H1 (cell line): Measurements from ENCODE around the gene UROC1. TPM values are rescaled to one million over a fixed set of nuclear protein-coding genes. Genes with fewer than 3 reads are reported as not detected.

Experiments used
- CTCF ChIA-PET: fragments of 300-600 bp; sonication (Branson Sonifier 250); formaldehyde crosslinking; loops from one replicate; lab custom pipeline; 2021; ENCODE audit not compliant: partially characterized antibody; lab: Charles Lee
- POLR2A ChIA-PET: fragments of 300-600 bp; sonication (Branson Sonifier 250); formaldehyde crosslinking; loops from one replicate; lab custom pipeline; 2021; ENCODE audit warnings: inconsistent platforms; ENCODE audit not compliant: partially characterized antibody; lab: Charles Lee
- DNase-seq, 2 experiments: peaks; one replicate each; pipeline versions ENCODE4 v3.0.0 to v3.0.0-alpha.2; 2010 to 2022; ENCODE audit warnings: low spot score in 2 of 2, low read depth in 1 of 2, mixed read lengths in 1 of 2
- FAIRE-seq: peaks from 2 replicates; lab custom pipeline; 2011; peaks lifted over from hg19 to GRCh38; lab: Jason Lieb, UNC
- H2AFZ ChIP-seq: 2 replicates; pipeline ENCODE4 v1.8.1; 2012; ENCODE audit warnings: low read length, inconsistent platforms
- H2AK5ac ChIP-seq: 2 replicates; pipeline ENCODE4 v1.6.1; 2013; ENCODE audit warnings: low read depth, low read length
- H2BK120ac ChIP-seq: replicated peaks from 2 replicates; pipeline ENCODE3; 2013; ENCODE audit warnings: low read depth, low read length, inconsistent platforms
- H2BK12ac ChIP-seq: 2 replicates; pipeline ENCODE4 v1.6.1; 2013; ENCODE audit warnings: low read depth, low read length
- H2BK15ac ChIP-seq: 2 replicates; pipeline ENCODE4 v1.6.1; 2013; ENCODE audit warnings: low read length
- H2BK20ac ChIP-seq: 2 replicates; pipeline ENCODE4 v1.6.1; 2013; ENCODE audit warnings: low read length
- H2BK5ac ChIP-seq: 2 replicates; pipeline ENCODE4 v1.6.1; 2013; ENCODE audit warnings: low read depth, low read length
- H3K14ac ChIP-seq: 2 replicates; pipeline ENCODE4 v1.6.1; 2013; ENCODE audit warnings: inconsistent platforms; ENCODE audit not compliant: insufficient read length
- H3K18ac ChIP-seq: 2 replicates; pipeline ENCODE4 v1.6.1; 2013; ENCODE audit warnings: low read length; ENCODE audit errors: extremely low read depth
- H3K23ac ChIP-seq: 2 replicates; pipeline ENCODE4 v1.6.1; 2013; ENCODE audit warnings: inconsistent platforms; ENCODE audit not compliant: insufficient read length
- H3K23me2 ChIP-seq: 2 replicates; pipeline ENCODE4 v1.6.1; 2013; ENCODE audit warnings: low read depth, low read length
- H3K27ac ChIP-seq: 2 replicates; pipeline ENCODE4 v1.6.1; 2011; ENCODE audit warnings: low read depth, low read length, inconsistent platforms
- H3K27me3 ChIP-seq, 4 experiments: replicated peaks in 1 of 4; 1 replicate in 1 of 4; 2 replicates in 3 of 4; pipeline versions ENCODE4 v1.6.1 to v1.8.1; 2011 to 2013; ENCODE audit warnings: low read length in 3 of 4, mild to moderate bottlenecking in 3 of 4, inconsistent platforms in 2 of 4, mixed read lengths in 2 of 4, moderate library complexity in 1 of 4; ENCODE audit not compliant: control insufficient read depth in 3 of 4, insufficient read depth in 3 of 4; ENCODE audit errors: extremely low read depth in 1 of 4
- H3K36me3 ChIP-seq, 4 experiments: 2 replicates each; pipeline versions ENCODE4 v1.6.1 to v1.8.1; 2011 to 2013; ENCODE audit warnings: mild to moderate bottlenecking in 4 of 4, low read length in 3 of 4, moderate library complexity in 2 of 4, control low read depth in 1 of 4, inconsistent platforms in 1 of 4; ENCODE audit not compliant: insufficient read depth in 4 of 4, control insufficient read depth in 2 of 4
- H3K4ac ChIP-seq: replicated peaks from 2 replicates; pipeline ENCODE3; 2013; ENCODE audit warnings: low read length, low read depth, mixed read lengths, inconsistent platforms; ENCODE audit not compliant: insufficient read length
- H3K4me1 ChIP-seq, 4 experiments: replicated peaks in 1 of 4; 1 replicate in 1 of 4; 2 replicates in 3 of 4; pipeline versions ENCODE4 v1.6.1 to v1.8.1; 2011 to 2013; ENCODE audit warnings: low read length in 3 of 4, inconsistent platforms in 2 of 4, mixed read lengths in 1 of 4; ENCODE audit not compliant: insufficient read depth in 4 of 4, control insufficient read depth in 3 of 4
- H3K4me2 ChIP-seq, 2 experiments: 2 replicates each; pipeline versions ENCODE4 v1.6.1 to v1.8.1; 2011 to 2013; ENCODE audit warnings: low read depth in 2 of 2, low read length in 2 of 2, control low read depth in 1 of 2, inconsistent platforms in 1 of 2, mild to moderate bottlenecking in 1 of 2; ENCODE audit not compliant: insufficient read depth in 1 of 2
- H3K4me3 ChIP-seq, 4 experiments: fragments of 200-600, 300-600 bp in 1 of 4; sonication (generic), shearing (Covaris generic), sonication (Bioruptor Twin) in 1 of 4; 2 replicates each; pipeline versions ENCODE4 v1.5.1 to v1.8.1; 2011 to 2016; ENCODE audit warnings: low read length in 4 of 4, low read depth in 3 of 4, control low read depth in 2 of 4, inconsistent platforms in 2 of 4, mild to moderate bottlenecking in 2 of 4, mixed read lengths in 1 of 4, moderate library complexity in 1 of 4; ENCODE audit not compliant: insufficient read depth in 2 of 4; ENCODE audit errors: extremely low read depth in 1 of 4
- H3K56ac ChIP-seq: replicated peaks from 2 replicates; pipeline ENCODE3; 2013; ENCODE audit warnings: low read depth, mild to moderate bottlenecking, mixed read lengths, low read length, inconsistent platforms; ENCODE audit not compliant: insufficient read length
- H3K79me1 ChIP-seq: 2 replicates; pipeline ENCODE4 v1.6.1; 2013; ENCODE audit warnings: low read depth, low read length, control low read depth
- H3K79me2 ChIP-seq, 2 experiments: 2 replicates each; pipeline versions ENCODE4 v1.6.1 to v1.8.1; 2012 to 2013; ENCODE audit warnings: low read length in 2 of 2, mild to moderate bottlenecking in 2 of 2, inconsistent platforms in 1 of 2; ENCODE audit not compliant: insufficient read depth in 2 of 2, control insufficient read depth in 1 of 2
- H3K9ac ChIP-seq, 4 experiments: replicated peaks in 1 of 4; 1 replicate in 1 of 4; 2 replicates in 3 of 4; pipeline versions ENCODE4 v1.6.1 to v1.8.1; 2011 to 2013; ENCODE audit warnings: low read depth in 3 of 4, low read length in 3 of 4, control low read depth in 2 of 4, mild to moderate bottlenecking in 2 of 4, moderate library complexity in 2 of 4, inconsistent platforms in 1 of 4; ENCODE audit errors: extremely low read depth in 1 of 4
- H3K9me3 ChIP-seq, 2 experiments: 2 replicates each; pipeline versions ENCODE4 v1.6.1 to v1.8.1; 2012 to 2013; ENCODE audit warnings: mild to moderate bottlenecking in 2 of 2, moderate library complexity in 2 of 2, control low read depth in 1 of 2, inconsistent platforms in 1 of 2, low read depth in 1 of 2, low read length in 1 of 2, mixed read lengths in 1 of 2; ENCODE audit not compliant: insufficient read depth in 2 of 2
- H4K20me1 ChIP-seq, 2 experiments: replicated peaks in 1 of 2; 2 replicates each; pipeline versions ENCODE3 to v1.8.1; 2011 to 2013; ENCODE audit warnings: inconsistent platforms in 2 of 2, low read length in 2 of 2, mild to moderate bottlenecking in 1 of 2; ENCODE audit not compliant: insufficient read depth in 2 of 2, control insufficient read depth in 1 of 2
- H4K5ac ChIP-seq: 2 replicates; pipeline ENCODE4 v1.6.1; 2013; ENCODE audit warnings: low read length, low read depth, mixed read lengths, inconsistent platforms; ENCODE audit not compliant: insufficient read length
- H4K8ac ChIP-seq: 2 replicates; pipeline ENCODE4 v1.8.0; 2013; ENCODE audit warnings: mild to moderate bottlenecking, moderate library complexity, low read length, inconsistent platforms; ENCODE audit not compliant: insufficient read depth; ENCODE audit errors: extremely low read depth
- H4K91ac ChIP-seq: replicated peaks from 2 replicates; pipeline ENCODE3; 2013; ENCODE audit warnings: low read length, mixed read lengths, inconsistent platforms; ENCODE audit not compliant: insufficient read length
- CTCF ChIP-seq, 3 experiments: IDR thresholded peaks; 1 replicate in 2 of 3; 2 replicates in 1 of 3; pipeline versions ENCODE4 v1.5.1 to v1.6.1; 2011; ENCODE audit warnings: low read length in 3 of 3, mild to moderate bottlenecking in 3 of 3, inconsistent platforms in 2 of 3, low read depth in 1 of 3, moderate library complexity in 1 of 3; ENCODE audit not compliant: insufficient read depth in 1 of 3; ENCODE audit errors: control extremely low read depth in 1 of 3
- EZH2 ChIP-seq: fragments of 200-600 bp; sonication (generic); IDR thresholded peaks from 2 replicates; pipeline ENCODE4 v1.7.1; 2012; ENCODE audit warnings: low read depth, mild to moderate bottlenecking, moderate library complexity, low read length, inconsistent platforms; ENCODE audit not compliant: severe bottlenecking
- GABPA ChIP-seq: IDR thresholded peaks from 2 replicates; pipeline ENCODE4 v1.6.1; 2011; ENCODE audit warnings: mild to moderate bottlenecking, low read length, moderate library complexity, borderline replicate concordance; ENCODE audit not compliant: insufficient read depth
- POLR2AphosphoS5 ChIP-seq: IDR thresholded peaks from 2 replicates; pipeline ENCODE4 v1.6.1; 2011; ENCODE audit warnings: low read depth, low read length
- RAD21 ChIP-seq, 2 experiments: IDR thresholded peaks in 1 of 2; conservative IDR thresholded peaks in 1 of 2; 2 replicates each; pipeline ENCODE4 v1.6.1; 2011; ENCODE audit warnings: low read depth in 2 of 2, low read length in 2 of 2, improper control_type of control experiment in 1 of 2, inconsistent platforms in 1 of 2, mild to moderate bottlenecking in 1 of 2, moderate library complexity in 1 of 2
- SIX5 ChIP-seq: IDR thresholded peaks from 2 replicates; pipeline ENCODE4 v1.6.1; 2011; ENCODE audit warnings: mild to moderate bottlenecking, low read depth, low read length
- TEAD4 ChIP-seq: IDR thresholded peaks from 2 replicates; pipeline ENCODE4 v1.6.1; 2012; ENCODE audit warnings: low read depth, low read length, inconsistent platforms, mixed read lengths
- WGBS, 2 experiments: shearing (Covaris generic) in 1 of 2; methylation state at CpG; one replicate each; pipeline versions ENCODE4 v1.1.6 to v1.1.7; 2013 to 2015; ENCODE audit warnings: low lambda C conversion rate in 2 of 2, mixed read lengths in 2 of 2, inconsistent platforms in 1 of 2, low coverage in 1 of 2, missing lambda C conversion rate in 1 of 2; ENCODE audit not compliant: insufficient replicate concordance in 2 of 2, insufficient coverage in 1 of 2, insufficient read length in 1 of 2; ENCODE audit errors: extremely low coverage in 1 of 2, missing lambda C conversion rate in 1 of 2; 5-methylcytosine and 5-hydroxymethylcytosine counted together
- polyA plus RNA-seq, 7 experiments: library from polyadenylated mRNA; depleted of rRNA in 3 of 7; stranded (reverse) in 5 of 7; unstranded in 2 of 7; fragments of >200 nt in 5 of 7; fragments of 200-250 nt in 2 of 7; gene quantifications; 1 replicate in 5 of 7; 2 replicates in 1 of 7; 4 replicates in 1 of 7; pipeline versions ENCODE4 v1.2.1 to v1.2.3, GENCODE V29; 2011 to 2013; ENCODE audit warnings: missing spikeins in 2 of 7, mixed read lengths in 2 of 7
- total RNA-seq: library from RNA; stranded (reverse); fragmentation: NEBNext Ultra II Directional; extraction: Animal tissue kit (Norgen Biotek cat#: 25700); gene quantifications from 2 replicates; pipeline ENCODE4 v1.2.1, GENCODE V29; 2021

The UROC1 gene
- total and polyA plus RNA-seq, 2 of the 8 experiments (the other 6 are each of a cell fraction or from before 2014, with no cell fraction given) = 0.03 TPM; not detected in 1

- Histone ChIP-seq H4K20me1 (no peaks in the 10 kb centered on the region), H4K5ac (no peak overlapping the region), H2BK15ac (no peak overlapping the region), H3K23me2 (0 out of 2 replicates have a peak, but pooled peaks cover 1% of the 10 kb centered on the region), H3K4me1 (peaks cover 0 to 10% (median 4%) of the 10 kb centered on the region in 4 experiments; a peak in 2 of 7 replicates), H2AFZ (no peak overlapping the region), H2BK120ac (no peak overlapping the region), H4K91ac (peak overlapping the region; percentile 5), H2BK20ac (0 out of 2 replicates have a peak overlapping the region, but pooled peaks have one; percentile 61), H3K4ac (no peak overlapping the region), H4K8ac (no peak overlapping the region; the same call in 1 of the 2 replicates), H2AK5ac (no peak overlapping the region), H3K9me3 (no peaks in the 10 kb centered on the region), H3K9ac (no peak overlapping the region), H3K4me3 (no peak overlapping the region), H3K23ac (no peak overlapping the region), H2BK5ac (no peak overlapping the region), H3K18ac (peak overlapping the region; percentile 71; the same call in 1 of the 2 replicates), H3K14ac (no peak overlapping the region), H3K27ac (no peak overlapping the region), H3K4me2 (no peak overlapping the region), H2BK12ac (no peak overlapping the region), H3K36me3 (no peaks in the 10 kb centered on the region), H3K79me1 (no peaks in the 10 kb centered on the region), H3K79me2 (no peaks in the 10 kb centered on the region), H3K56ac (no peak overlapping the region), H3K27me3 (0 out of 7 replicates have a peak, but pooled peaks cover 0 to 2% (median 0%) of the 10 kb centered on the region in 4 experiments)
- peak; percentile 48 to 55; a peak in 3 of 4 replicates for TF ChIP-seq RAD21 (IDR thresholded peaks at IDR 0.05 in 1 of 2, conservative IDR thresholded peaks at IDR 0.05 in 1 of 2; ENCODE audit: low read depth in 2 of 2, low read length in 2 of 2)
- TF ChIP-seq SIX5 = no peak
- no peak for TF ChIP-seq GABPA
- TF ChIP-seq EZH2 = no peak
- TF ChIP-seq CTCF (IDR thresholded peaks at IDR 0.05; ENCODE audit: control extremely low read depth in 1 of 3, insufficient read depth in 1 of 3, low read depth in 1 of 3, low read length in 3 of 3) = peak in 2 of 3 experiments; percentile 40 to 60; a peak in 2 of 4 replicates
- TF ChIP-seq TEAD4 = no peak
- TF ChIP-seq POLR2AphosphoS5 = no peak
- CTCF ChIA-PET = interaction anchor here (0.9 to 5.7 kb wide), 13 partner anchors 8 to 357 kb away, joined by 3 to 49 read pairs (median 3); no protein-coding TSS in a partner anchor
- no peak for DNase-seq
- WGBS, 2 experiments = 77% methylated on average over 6 of the region's 6 CpGs; no CpG with 5 or more reads in 1 of the 2 experiments
- FAIRE-seq = peak; percentile 50
- POLR2A ChIA-PET = interaction anchor here (1.3 kb wide), 1 partner anchor 16 kb away, joined by 4 read pairs; no protein-coding TSS in a partner anchor
These were observed 27.0 kb downstream of the UROC1 start for GRCh38 chr3:126490619-126491018.
